Lower leg skin (tissue), 3 donors: ENCODE data around the gene WDFY4.

Source experiments
- CTCF ChIP-seq, 3 donors: fragments of 450-650 bp; IDR thresholded peaks; one replicate each; pipeline ENCODE4 v1.5.1; 2016; ENCODE audit warnings: antibody characterized with exemption in 3 of 3, mild to moderate bottlenecking in 3 of 3, moderate library complexity in 2 of 3
- POLR2A ChIP-seq, 2 donors: fragments of 450-650 bp; IDR thresholded peaks; one replicate each; pipeline ENCODE4 v1.6.1; 2016 to 2017; ENCODE audit warnings: antibody characterized with exemption in 2 of 2, mild to moderate bottlenecking in 1 of 2, moderate library complexity in 1 of 2

GRCh38 chr10:48965460-48965859 lies 280.8 kb downstream of the WDFY4 start:
- TF ChIP-seq CTCF (IDR thresholded peaks at IDR 0.05): no peak
- TF ChIP-seq POLR2A (IDR thresholded peaks at IDR 0.05): no peak
